Activated T-helper 1 cell treated with anti-CD3 and anti-CD28 coated beads, Interleukin-12 subunit alpha, Interleukin-12 subunit beta, Interleukin-2, Interleukin-4 antibody, amounts not matched to agents 30 ng/mL and 10 ng/mL and 1 ng/mL, durations not matched to agents 14 hours and 24 hours and 36 hours (primary cell): ENCODE results near the gene B9D2. TPM values are rescaled to one million over a fixed set of nuclear protein-coding genes. Genes with fewer than 3 reads are reported as not detected.
"Not testable (repeated sequence)": the region's sequence is repeated elsewhere in the genome, so short reads cannot be mapped to it uniquely, and the experiment has no call there.

Source experiments
- DNase-seq: peaks from one replicate; pipeline ENCODE4 v3.0.0; 2021; ENCODE audit warnings: low spot score
- H3K27ac Mint-ChIP-seq: one replicate; pipeline ENCODE4 v1.8.0; 2021; ENCODE audit warnings: mild to moderate bottlenecking, mixed read lengths
- H3K27me3 Mint-ChIP-seq: one replicate; pipeline ENCODE4 v1.8.0; 2022; ENCODE audit warnings: mild to moderate bottlenecking, moderate library complexity, mixed read lengths; ENCODE audit not compliant: insufficient read depth
- H3K36me3 Mint-ChIP-seq: one replicate; pipeline ENCODE4 v1.8.0; 2021; ENCODE audit warnings: low read depth, mixed read lengths
- H3K4me1 Mint-ChIP-seq: one replicate; pipeline ENCODE4 v1.8.0; 2021; ENCODE audit warnings: low read depth, mixed read lengths
- H3K4me3 Mint-ChIP-seq: one replicate; pipeline ENCODE4 v1.8.0; 2021; ENCODE audit warnings: mild to moderate bottlenecking, moderate library complexity, mixed read lengths
- H3K9me3 Mint-ChIP-seq: one replicate; pipeline ENCODE4 v1.8.0; 2021; ENCODE audit warnings: mixed read lengths
- intact Hi-C: fragments of 100-400 bp; cut with micrococcal nuclease; formaldehyde crosslinking; loops from one replicate; pipeline ENCODE4 v1.15.1; 2024
- total RNA-seq: library from RNA; stranded (reverse); gene quantifications from 2 replicates; pipeline ENCODE4 v1.2.3, GENCODE V29; 2022

B9D2 gene
- total RNA-seq, 1 donor from 2014 or later, result 4.5 TPM

DNA sequence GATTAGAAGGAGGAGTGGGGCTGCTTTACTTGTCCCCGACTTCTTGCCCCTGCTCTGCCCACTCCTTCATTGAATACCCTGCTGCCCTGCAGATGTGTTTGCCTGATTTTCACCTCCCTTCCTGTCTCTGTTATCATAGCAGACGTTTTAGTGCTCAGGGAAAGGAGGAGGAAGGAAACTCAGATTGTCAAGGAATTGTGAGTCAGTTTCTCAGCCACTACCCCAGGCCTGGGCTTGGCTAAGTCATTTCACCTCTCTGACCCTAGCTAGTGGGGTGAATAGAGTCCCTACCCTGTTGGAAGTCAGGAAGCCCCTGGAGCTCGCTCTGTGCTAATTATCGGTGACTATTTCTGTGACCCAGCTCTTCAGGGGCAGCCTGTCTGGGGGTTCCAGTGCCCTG lies 37.5 kb upstream of the B9D2 start:
- H3K27ac Mint-ChIP-seq, result no peak overlapping the region
- H3K4me1 Mint-ChIP-seq, result peaks cover 15% of the 10 kb centered on the region
- no peaks in the 10 kb centered on the region for H3K27me3 Mint-ChIP-seq
- intact Hi-C loops, result no loop called here
- H3K9me3 Mint-ChIP-seq, result no peaks in the 10 kb centered on the region
- no peak overlapping the region for H3K4me3 Mint-ChIP-seq
- no peak for DNase-seq
- H3K36me3 Mint-ChIP-seq, result peaks cover 3% of the 10 kb centered on the region

DNA sequence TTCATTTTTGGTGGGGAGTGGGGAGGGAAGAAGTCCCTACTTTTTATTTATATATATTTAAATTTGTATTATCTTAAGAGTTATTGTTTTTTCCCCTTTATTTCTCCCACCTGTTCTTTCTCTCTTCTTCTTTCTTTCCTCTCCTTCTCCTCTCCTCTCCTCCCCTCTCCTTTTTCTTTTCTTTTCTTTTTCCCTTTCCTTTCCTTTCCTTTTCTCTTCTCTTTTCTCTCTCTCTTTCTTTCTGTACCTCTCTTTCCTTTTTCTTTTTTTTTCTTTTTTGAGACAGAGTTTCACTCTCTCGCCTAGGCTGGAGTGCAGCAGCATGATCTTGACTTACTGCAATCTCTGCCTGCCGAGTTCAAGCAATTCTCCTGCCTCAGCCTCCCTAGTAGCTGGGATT lies 35.6 kb upstream of the B9D2 start:
- Mint-ChIP-seq H3K27ac (no peak overlapping the region), H3K4me3 (peak overlapping the region; percentile 48)
- intact Hi-C loops, result loop anchor here (5.0 kb wide), 3 partner anchors 92 to 198 kb away; no protein-coding TSS in a partner anchor

DNA sequence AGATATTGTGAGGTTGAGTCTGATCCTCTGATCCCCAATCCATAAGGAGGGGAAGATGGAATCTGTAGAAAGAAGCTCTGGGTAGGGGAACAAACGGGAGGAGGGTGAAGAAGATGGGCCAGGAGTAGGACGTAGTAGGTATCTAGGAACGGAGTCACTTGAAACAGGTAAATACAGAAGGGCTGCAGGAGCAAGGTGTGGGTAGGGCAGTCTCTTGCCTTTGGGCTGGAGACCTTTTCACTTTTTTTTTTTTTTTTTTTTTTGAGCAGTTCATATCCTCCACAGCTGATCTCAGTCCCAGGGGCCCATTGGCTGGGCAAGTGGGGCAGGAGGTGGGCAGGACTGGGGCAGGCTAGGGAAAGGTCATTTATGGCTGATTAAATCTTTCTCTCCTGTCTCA lies 35.1 kb upstream of the B9D2 start:
- H3K9me3 Mint-ChIP-seq, result no peaks in the 10 kb centered on the region
- DNase-seq, result no peak
- intact Hi-C loops, result loop anchor here (5.0 kb wide), 3 partner anchors 92 to 198 kb away; no protein-coding TSS in a partner anchor
- no peaks in the 10 kb centered on the region for H3K27me3 Mint-ChIP-seq
- H3K4me1 Mint-ChIP-seq, result peaks cover 28% of the 10 kb centered on the region
- H3K4me3 Mint-ChIP-seq, result peak overlapping the region; percentile 97
- H3K27ac Mint-ChIP-seq, result peak overlapping the region; percentile 67
- H3K36me3 Mint-ChIP-seq, result peaks cover 3% of the 10 kb centered on the region

More for the DNA sequence above, 35.6 kb upstream of the B9D2 start:
- Mint-ChIP-seq H3K4me1 (peaks cover 28% of the 10 kb centered on the region), H3K36me3 (peaks cover 3% of the 10 kb centered on the region), H3K9me3 (no peaks in the 10 kb centered on the region), H3K27me3 (no peaks in the 10 kb centered on the region)
- DNase-seq, result no peak

DNA sequence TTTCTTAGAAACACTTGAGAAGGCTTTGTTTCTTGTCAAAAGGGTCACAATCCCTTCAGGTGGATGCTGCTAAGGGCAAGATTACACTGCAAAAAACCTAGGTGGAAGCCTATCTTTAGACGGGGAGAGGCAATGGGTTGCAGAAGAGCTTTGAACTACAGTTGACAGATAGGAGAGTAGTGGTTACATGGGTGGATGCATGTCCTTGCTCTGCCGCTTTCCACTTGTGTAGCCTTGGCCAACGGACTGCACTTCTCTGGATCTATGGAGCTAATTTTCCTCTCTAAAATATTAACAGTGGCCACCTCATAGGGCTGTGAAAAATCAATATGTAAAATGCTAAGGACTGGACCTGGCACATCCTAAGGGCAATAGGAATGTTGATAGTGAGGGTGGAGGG lies 34.6 kb upstream of the B9D2 start:
- H3K27ac Mint-ChIP-seq, result peak overlapping the region; percentile 67
- intact Hi-C loops, result loop anchor here (5.0 kb wide), 3 partner anchors 91 to 199 kb away; no protein-coding TSS in a partner anchor

DNA sequence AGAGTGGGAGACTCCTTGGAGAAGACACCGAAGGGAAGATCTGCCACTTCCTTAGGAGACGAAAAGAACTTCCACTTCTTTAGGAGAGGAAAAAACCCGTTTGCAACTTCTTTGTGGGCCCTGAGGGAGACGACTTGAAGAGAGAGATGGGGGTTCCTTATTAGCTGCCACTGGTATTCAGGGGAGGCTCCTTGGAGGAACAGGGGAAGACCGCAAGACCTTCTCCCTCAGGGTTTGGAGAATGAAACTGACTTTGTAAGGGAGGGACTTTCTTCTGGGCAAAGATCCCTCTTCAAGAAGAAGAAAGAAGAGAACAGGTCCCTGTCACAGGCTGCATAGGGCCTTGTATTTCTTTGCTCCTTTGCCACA lies 34.1 kb upstream of the B9D2 start:
- H3K27me3 Mint-ChIP-seq, result no peaks in the 10 kb centered on the region
- intact Hi-C loops, result loop anchor here (5.0 kb wide), 3 partner anchors 91 to 199 kb away; no protein-coding TSS in a partner anchor
- no peaks in the 10 kb centered on the region for H3K9me3 Mint-ChIP-seq
- DNase-seq, result no peak
- peaks cover 4% of the 10 kb centered on the region for H3K36me3 Mint-ChIP-seq
- peaks cover 28% of the 10 kb centered on the region for H3K4me1 Mint-ChIP-seq
- H3K4me3 Mint-ChIP-seq, result peak overlapping the region; percentile 97
- peak overlapping the region; percentile 99 for H3K27ac Mint-ChIP-seq

More for the DNA sequence above, 34.6 kb upstream of the B9D2 start:
- peaks cover 4% of the 10 kb centered on the region for H3K36me3 Mint-ChIP-seq
- peaks cover 28% of the 10 kb centered on the region for H3K4me1 Mint-ChIP-seq
- H3K9me3 Mint-ChIP-seq, result no peaks in the 10 kb centered on the region
- no peaks in the 10 kb centered on the region for H3K27me3 Mint-ChIP-seq
- H3K4me3 Mint-ChIP-seq, result peak overlapping the region; percentile 97
- no peak for DNase-seq

DNA sequence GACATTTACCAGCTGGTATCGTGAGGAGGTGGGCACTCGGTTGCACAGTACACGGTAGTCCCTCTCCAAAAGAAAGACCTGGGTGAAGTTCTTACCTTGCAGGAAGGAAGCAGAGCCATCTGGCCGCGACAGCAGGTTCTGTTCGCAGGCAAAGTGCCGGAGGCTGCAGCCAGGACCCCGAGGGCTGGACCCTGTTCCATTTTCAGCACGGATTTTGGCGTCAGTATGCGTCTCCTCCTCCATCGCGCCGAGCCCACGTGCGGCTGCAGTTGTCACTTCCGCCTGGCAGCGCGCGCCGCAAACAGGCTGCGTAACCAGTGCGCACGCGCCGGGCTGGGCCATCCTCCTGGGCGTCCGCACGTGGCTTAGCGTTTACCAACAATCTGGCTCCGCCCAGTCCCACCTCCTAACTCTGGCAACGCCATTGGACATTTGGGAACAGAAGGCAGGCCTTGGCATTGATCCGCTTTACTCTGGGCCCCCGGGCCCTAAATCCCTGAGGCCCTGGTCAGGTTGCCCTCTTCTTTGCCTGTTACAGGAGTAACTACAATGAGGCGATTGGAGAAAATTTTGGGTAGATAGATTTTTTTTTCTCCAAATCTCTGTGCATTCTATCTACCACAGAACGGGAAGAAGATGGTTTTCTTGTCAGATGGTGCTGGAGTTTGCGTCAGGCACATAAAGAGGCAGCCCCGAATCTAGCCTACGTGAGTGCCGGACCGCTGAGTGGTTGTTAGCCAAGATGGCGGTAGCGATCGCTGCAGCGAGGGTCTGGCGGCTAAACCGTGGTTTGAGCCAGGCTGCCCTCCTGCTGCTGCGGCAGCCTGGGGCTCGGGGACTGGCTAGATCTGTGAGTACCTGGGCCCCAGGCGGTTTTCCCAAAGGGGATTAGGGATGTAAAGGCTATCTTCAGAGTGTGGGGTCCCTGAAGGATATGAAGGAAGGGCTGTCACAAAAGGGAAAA lies 33.4 kb upstream of the B9D2 start, which contains the start of the genes BCKDHA and EXOSC5:
Gene BCKDHA, plus strand, starts transcription at position 733 of the 964 bp plus-strand sequence. Its CDS starts 10 bp downstream, at position 743.
Gene EXOSC5, minus strand, starts transcription at position 274 of the 964 bp plus-strand sequence. Its CDS starts 31 bp downstream, at position 243.
- no peaks in the 10 kb centered on the region for H3K9me3 Mint-ChIP-seq
- peak within 1 kb of the TSS; percentile 99 for H3K27ac Mint-ChIP-seq
- H3K4me1 Mint-ChIP-seq, result peaks cover 28% of the 10 kb centered on the region
- intact Hi-C loops, result loop anchor here (1.0 to 5.0 kb wide), 11 partner anchors 33 to 562 kb away; partner anchors contain the start of genes B9D2, DMAC2, RABAC1 and RPS19
- DNase-seq, result peak; percentile 99
- H3K36me3 Mint-ChIP-seq, result peaks cover 3% of the 10 kb centered on the region
- peak within 1 kb of the TSS; percentile 97 for H3K4me3 Mint-ChIP-seq
- no peaks in the 10 kb centered on the region for H3K27me3 Mint-ChIP-seq

DNA sequence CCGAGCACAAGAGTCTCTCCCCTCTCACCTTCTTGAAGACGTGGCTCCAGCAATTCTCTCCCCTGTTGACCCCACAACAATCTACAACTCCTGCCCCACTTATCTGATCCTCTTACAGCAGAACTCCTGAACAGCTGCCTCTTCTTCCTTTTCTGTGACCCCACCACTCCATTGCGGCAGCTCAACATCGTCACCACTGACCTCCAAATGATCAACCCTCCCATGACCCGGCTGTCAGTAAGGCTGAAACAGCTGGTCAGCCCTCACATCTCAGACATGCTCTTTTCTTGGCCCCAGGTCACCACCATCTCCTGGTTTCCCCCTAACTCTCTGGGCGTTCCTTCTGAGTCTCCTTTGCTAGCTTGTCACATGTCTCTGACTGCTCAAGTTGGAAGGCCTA lies 31.4 kb upstream of the B9D2 start:
- peaks cover 10% of the 10 kb centered on the region for H3K36me3 Mint-ChIP-seq
- no peaks in the 10 kb centered on the region for H3K9me3 Mint-ChIP-seq
- no peaks in the 10 kb centered on the region for H3K27me3 Mint-ChIP-seq
- no peak for DNase-seq
- H3K27ac Mint-ChIP-seq, result peak overlapping the region; percentile 3
- peak overlapping the region; percentile 25 for H3K4me3 Mint-ChIP-seq
- intact Hi-C loops, result loop anchor here (5.0 kb wide), 3 partner anchors 88 to 202 kb away; no protein-coding TSS in a partner anchor
- H3K4me1 Mint-ChIP-seq, result peaks cover 28% of the 10 kb centered on the region

DNA sequence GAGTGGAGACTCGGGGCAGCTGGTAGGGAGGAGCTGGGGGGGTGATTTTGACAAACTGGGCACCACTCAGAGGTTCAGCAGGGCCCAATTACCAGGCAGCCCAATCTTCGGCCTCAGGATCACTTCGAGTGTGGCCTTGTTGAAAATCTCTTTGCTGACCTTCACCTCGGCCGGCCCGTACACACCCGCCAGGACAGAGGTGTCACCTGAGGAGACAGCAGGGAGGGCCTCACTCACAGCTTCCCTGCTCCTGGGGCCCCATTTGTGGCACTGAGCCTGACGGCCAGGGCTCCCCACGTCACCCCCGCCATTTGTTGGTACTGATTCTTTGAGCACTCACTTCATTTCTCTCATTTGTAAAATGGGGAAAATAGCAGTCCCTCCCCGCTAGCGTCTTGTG lies 28.8 kb upstream of the B9D2 start:
- DNase-seq, result no peak
- no peaks in the 10 kb centered on the region for H3K9me3 Mint-ChIP-seq
- H3K27ac Mint-ChIP-seq, result no peak overlapping the region
- no peak overlapping the region for H3K4me3 Mint-ChIP-seq
- intact Hi-C loops, result no loop called here
- H3K36me3 Mint-ChIP-seq, result peaks cover 13% of the 10 kb centered on the region
- no peaks in the 10 kb centered on the region for H3K27me3 Mint-ChIP-seq
- H3K4me1 Mint-ChIP-seq, result peaks cover 15% of the 10 kb centered on the region

DNA sequence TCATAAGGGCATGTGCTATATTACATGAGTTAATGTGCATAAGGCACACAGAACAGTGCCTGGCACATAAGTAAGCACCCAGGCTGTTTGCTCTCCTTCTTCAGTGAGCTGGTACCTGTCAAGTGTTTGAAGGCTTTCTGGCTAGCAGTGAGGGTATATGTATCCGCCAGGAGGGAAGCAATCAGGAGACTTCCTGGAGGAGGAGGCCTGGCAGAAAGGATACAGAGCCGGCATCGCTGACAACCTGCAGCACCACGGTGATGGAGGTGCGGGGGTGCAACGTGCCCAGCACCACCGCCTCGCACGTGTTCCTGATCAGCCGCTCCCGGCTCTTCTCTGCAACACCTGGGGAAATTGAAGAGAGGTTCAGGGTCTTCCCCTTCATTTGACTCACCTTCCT lies 27.7 kb upstream of the B9D2 start:
- Mint-ChIP-seq H3K27me3 (no peaks in the 10 kb centered on the region), H3K4me1 (peaks cover 14% of the 10 kb centered on the region), H3K4me3 (no peak overlapping the region), H3K9me3 (no peaks in the 10 kb centered on the region), H3K36me3 (peaks cover 14% of the 10 kb centered on the region), H3K27ac (no peak overlapping the region)
- DNase-seq, result no peak
- intact Hi-C loops, result no loop called here

DNA sequence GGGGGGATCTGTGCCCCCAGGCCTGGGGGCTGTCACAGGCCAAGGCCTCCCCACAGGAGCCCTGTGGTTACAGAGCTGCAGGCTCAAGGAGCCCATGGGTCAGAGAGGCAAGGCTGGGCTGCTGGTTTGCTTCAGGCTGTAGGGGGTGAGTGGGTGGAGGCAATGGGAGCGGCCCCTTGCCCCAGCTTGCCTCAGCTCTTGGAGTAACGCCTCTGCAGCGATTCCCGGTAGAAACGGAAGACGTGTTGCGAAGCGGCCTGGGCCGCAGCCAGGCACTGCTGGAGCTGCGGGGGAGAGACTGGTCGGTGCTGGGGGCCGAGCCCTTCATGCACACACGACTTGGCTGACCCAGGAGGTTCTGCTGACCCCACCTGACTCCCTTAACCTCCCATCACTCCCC lies 22.5 kb upstream of the B9D2 start:
- Mint-ChIP-seq H3K27ac (no peak overlapping the region), H3K4me1 (no peaks in the 10 kb centered on the region), H3K36me3 (peaks cover 16% of the 10 kb centered on the region), H3K27me3 (no peaks in the 10 kb centered on the region), H3K4me3 (no peak overlapping the region), H3K9me3 (no peaks in the 10 kb centered on the region)
- intact Hi-C loops, result no loop called here
- DNase-seq, result no peak

DNA sequence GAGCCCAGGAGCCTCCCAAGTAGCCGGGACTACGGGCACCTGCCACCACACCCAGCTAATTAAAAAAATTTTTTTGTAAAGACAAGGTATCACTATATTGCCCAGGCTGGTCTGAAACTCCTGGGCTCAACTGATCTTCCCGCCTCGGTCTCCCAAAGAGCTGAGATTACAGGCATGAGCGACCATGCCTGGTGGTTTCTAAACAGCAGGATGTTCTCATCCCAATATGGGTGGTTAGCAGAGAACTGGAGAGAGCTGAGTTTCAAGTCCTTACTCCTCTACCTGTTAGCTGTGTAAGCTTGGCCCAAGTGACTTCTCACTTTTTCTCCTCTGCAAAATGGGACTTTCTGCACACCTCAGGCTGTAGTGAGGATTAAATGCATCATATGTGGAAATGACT lies 20.4 kb upstream of the B9D2 start:
- Mint-ChIP-seq H3K27me3 (no peaks in the 10 kb centered on the region), H3K4me3 (no peak overlapping the region), H3K9me3 (no peaks in the 10 kb centered on the region), H3K36me3 (peaks cover 9% of the 10 kb centered on the region), H3K4me1 (no peaks in the 10 kb centered on the region), H3K27ac (no peak overlapping the region)
- intact Hi-C loops, result no loop called here
- no peak for DNase-seq

DNA sequence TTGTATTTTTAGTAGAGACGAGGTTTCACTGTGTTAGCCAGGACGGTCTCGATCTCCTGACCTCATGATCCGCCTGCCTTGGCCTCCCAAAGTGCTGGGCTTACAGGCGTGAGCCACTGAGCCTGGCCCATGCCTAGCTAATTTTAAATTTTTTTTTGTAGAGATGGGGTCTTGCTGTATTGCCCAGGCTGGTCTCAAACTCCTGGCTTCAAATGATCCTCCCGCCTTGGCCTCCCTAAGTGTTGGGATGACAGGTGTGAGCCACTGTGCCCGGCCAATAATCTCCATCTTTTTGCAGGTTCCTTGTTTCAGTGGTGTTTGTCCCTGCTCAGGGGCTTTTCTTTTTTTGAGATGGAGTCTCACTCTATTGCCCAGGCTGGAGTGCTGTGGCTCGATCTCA lies 17.6 kb upstream of the B9D2 start:
- intact Hi-C loops, H3K27me3 Mint-ChIP-seq, H3K27ac Mint-ChIP-seq, H3K4me1 Mint-ChIP-seq, DNase-seq, H3K9me3 Mint-ChIP-seq, H3K4me3 Mint-ChIP-seq: not testable (repeated sequence)
- peaks cover 11% of the 10 kb centered on the region for H3K36me3 Mint-ChIP-seq
